ENCODE measurements around the gene ESPL1. TPM values are rescaled to one million over a fixed set of nuclear protein-coding genes. Genes with fewer than 3 reads are reported as not detected.
A peak's percentile ranks its signal among the peaks of the same experiment; 100 is the strongest.

Gene ESPL1
- total and polyA plus RNA-seq, 2 of the 13 experiments (the other 11 are each of a cell fraction or from before 2014, with no cell fraction given), result 5.8 to 11.5 TPM

- TF ChIP-seq E2F5 (CRISPR knock-in tag; conservative IDR thresholded peaks at IDR 0.05) (no peak), DDIT3 (CRISPR knock-in tag; IDR thresholded peaks at IDR 0.05) (no peak), ATF6 (CRISPR knock-in tag; conservative IDR thresholded peaks at IDR 0.05) (no peak), ZNF639 (CRISPR knock-in tag; conservative IDR thresholded peaks at IDR 0.05) (peak; percentile 57), NCOA5 (CRISPR knock-in tag; IDR thresholded peaks at IDR 0.05) (no peak), ZNF331 (CRISPR knock-in tag; IDR thresholded peaks at IDR 0.05) (0 out of 2 replicates have a peak, but pooled peaks have one; percentile 29), JARID2 (CRISPR knock-in tag; IDR thresholded peaks at IDR 0.05; ENCODE audit: insufficient replicate concordance) (no peak), ZNF746 (CRISPR knock-in tag; IDR thresholded peaks at IDR 0.05) (peak; percentile 81), TERF1 (CRISPR knock-in tag; IDR thresholded peaks at IDR 0.05) (no peak), ELF1 (CRISPR knock-in tag; IDR thresholded peaks at IDR 0.05) (peak; percentile 71), KLF12 (CRISPR knock-in tag; IDR thresholded peaks at IDR 0.05; ENCODE audit: borderline replicate concordance) (no peak), PCBP1 (IDR thresholded peaks at IDR 0.05; ENCODE audit: borderline replicate concordance, low read depth, low read length) (peak; percentile 62; the same call in 1 of the 2 replicates), ZNF230 (CRISPR knock-in tag; IDR thresholded peaks at IDR 0.05) (no peak), ZNF792 (CRISPR knock-in tag; IDR thresholded peaks at IDR 0.05) (peak; percentile 38; the same call in 1 of the 2 replicates), ATF7 (IDR thresholded peaks at IDR 0.05) (no peak), ATF7 (CRISPR knock-in tag; IDR thresholded peaks at IDR 0.05) (no peak; the same call in 1 of the 2 replicates), NR2F6 (IDR thresholded peaks at IDR 0.05) (no peak), NR2F6 (CRISPR knock-in tag; IDR thresholded peaks at IDR 0.05) (no peak; the same call in none of the 2 replicates), BORCS8-MEF2B (CRISPR knock-in tag; IDR thresholded peaks at IDR 0.05) (peak; percentile 37; the same call in 1 of the 2 replicates), HMGXB4 (CRISPR knock-in tag; IDR thresholded peaks at IDR 0.05; ENCODE audit: borderline replicate concordance in 1 of 2, low read depth in 1 of 2) (peak in 1 of 2 experiments; percentile 64; a peak in 1 of 4 replicates), ZBTB38 (CRISPR knock-in tag; IDR thresholded peaks at IDR 0.05) (peak; percentile 28; the same call in 1 of the 2 replicates), ZSCAN29 (CRISPR knock-in tag; conservative IDR thresholded peaks at IDR 0.05) (no peak), HNRNPH1 (optimal IDR thresholded peaks at IDR 0.05; ENCODE audit: low read depth, low read length) (no peak)
Observed at GRCh38 chr12:53221203-53222080, 46.7 kb upstream of the ESPL1 start (continued).

All from HepG2 (cell line).